Calu3 (cell line): Measurements from ENCODE around the gene CIDEB. TPM values are rescaled to one million over a fixed set of nuclear protein-coding genes. Genes with fewer than 3 reads are reported as not detected.

Source experiments
- BruUV-seq: library from RNA; stranded (reverse); fragments of 400-500 nt; replicated peaks from 2 replicates; lab custom pipeline; 2021; lab: Mats Ljungman, UMichigan
- CTCF ChIA-PET: fragments of 300-600 bp; sonication (Branson Sonifier 250); formaldehyde crosslinking; loops from one replicate; lab custom pipeline; 2022; ENCODE audit warnings: antibody characterized with exemption; lab: Charles Lee
- DNase-seq: peaks from one replicate; pipeline ENCODE4 v3.0.0; 2022
- H3K27ac Mint-ChIP-seq: one replicate; pipeline ENCODE4 v1.8.0; 2022; ENCODE audit warnings: mixed read lengths; ENCODE audit not compliant: unreplicated experiment
- H3K27me3 Mint-ChIP-seq: one replicate; pipeline ENCODE4 v1.8.0; 2022; ENCODE audit warnings: mixed read lengths; ENCODE audit not compliant: unreplicated experiment
- H3K36me3 Mint-ChIP-seq: one replicate; pipeline ENCODE4 v1.8.0; 2022; ENCODE audit warnings: mild to moderate bottlenecking, moderate library complexity, mixed read lengths; ENCODE audit not compliant: insufficient read depth, unreplicated experiment
- H3K4me1 Mint-ChIP-seq: one replicate; pipeline ENCODE4 v1.8.0; 2022; ENCODE audit warnings: mild to moderate bottlenecking, low read depth, mixed read lengths; ENCODE audit not compliant: unreplicated experiment
- H3K4me3 Mint-ChIP-seq: one replicate; pipeline ENCODE4 v1.8.0; 2022; ENCODE audit warnings: mild to moderate bottlenecking, low read depth, moderate library complexity, mixed read lengths; ENCODE audit not compliant: unreplicated experiment
- H3K9me3 Mint-ChIP-seq: one replicate; pipeline ENCODE4 v1.8.0; 2022; ENCODE audit warnings: low read depth, mixed read lengths; ENCODE audit not compliant: unreplicated experiment
- intact Hi-C: fragments of 100-400 bp; cut with micrococcal nuclease; formaldehyde crosslinking; loops from one replicate; pipeline ENCODE4 v1.10.0; 2022; ENCODE audit not compliant: unreplicated experiment
- total RNA-seq: library from RNA; stranded (reverse); gene quantifications from 2 replicates; pipeline ENCODE4 v1.2.3, GENCODE V29; 2022
- TF ChIP-seq, protein P1 (sequence below): fragments of 200-600 bp; IDR thresholded peaks from one replicate; pipeline ENCODE4 v1.8.0; 2022; ENCODE audit warnings: antibody characterized with exemption; ENCODE audit not compliant: unreplicated experiment

Gene CIDEB
- total RNA-seq, 1 experiment from 2014 or later, result not detected

- intact Hi-C loops, result no loop called here
- BruUV-seq, result no TSS peak
- TF ChIP-seq, protein P1, sequence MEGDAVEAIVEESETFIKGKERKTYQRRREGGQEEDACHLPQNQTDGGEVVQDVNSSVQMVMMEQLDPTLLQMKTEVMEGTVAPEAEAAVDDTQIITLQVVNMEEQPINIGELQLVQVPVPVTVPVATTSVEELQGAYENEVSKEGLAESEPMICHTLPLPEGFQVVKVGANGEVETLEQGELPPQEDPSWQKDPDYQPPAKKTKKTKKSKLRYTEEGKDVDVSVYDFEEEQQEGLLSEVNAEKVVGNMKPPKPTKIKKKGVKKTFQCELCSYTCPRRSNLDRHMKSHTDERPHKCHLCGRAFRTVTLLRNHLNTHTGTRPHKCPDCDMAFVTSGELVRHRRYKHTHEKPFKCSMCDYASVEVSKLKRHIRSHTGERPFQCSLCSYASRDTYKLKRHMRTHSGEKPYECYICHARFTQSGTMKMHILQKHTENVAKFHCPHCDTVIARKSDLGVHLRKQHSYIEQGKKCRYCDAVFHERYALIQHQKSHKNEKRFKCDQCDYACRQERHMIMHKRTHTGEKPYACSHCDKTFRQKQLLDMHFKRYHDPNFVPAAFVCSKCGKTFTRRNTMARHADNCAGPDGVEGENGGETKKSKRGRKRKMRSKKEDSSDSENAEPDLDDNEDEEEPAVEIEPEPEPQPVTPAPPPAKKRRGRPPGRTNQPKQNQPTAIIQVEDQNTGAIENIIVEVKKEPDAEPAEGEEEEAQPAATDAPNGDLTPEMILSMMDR, result no peak
- no peak within 1 kb of the TSS for H3K4me3 Mint-ChIP-seq
- H3K36me3 Mint-ChIP-seq, result peaks cover 7% of the 10 kb centered on the region
- no peaks in the 10 kb centered on the region for H3K27me3 Mint-ChIP-seq
- no peak within 1 kb of the TSS for H3K27ac Mint-ChIP-seq
- no peaks in the 10 kb centered on the region for H3K4me1 Mint-ChIP-seq
- H3K9me3 Mint-ChIP-seq, result no peaks in the 10 kb centered on the region
- no peak for DNase-seq
- CTCF ChIA-PET, result no interaction called here
Measured at GRCh38 chr14:24262821-24263733, 44.7 kb downstream of the CIDEB start, which contains the start of gene TGM1. Gene TGM1, minus strand, starts transcription at chr14:24263177. Its CDS starts 825 bp downstream, at chr14:24262352.

DNA sequence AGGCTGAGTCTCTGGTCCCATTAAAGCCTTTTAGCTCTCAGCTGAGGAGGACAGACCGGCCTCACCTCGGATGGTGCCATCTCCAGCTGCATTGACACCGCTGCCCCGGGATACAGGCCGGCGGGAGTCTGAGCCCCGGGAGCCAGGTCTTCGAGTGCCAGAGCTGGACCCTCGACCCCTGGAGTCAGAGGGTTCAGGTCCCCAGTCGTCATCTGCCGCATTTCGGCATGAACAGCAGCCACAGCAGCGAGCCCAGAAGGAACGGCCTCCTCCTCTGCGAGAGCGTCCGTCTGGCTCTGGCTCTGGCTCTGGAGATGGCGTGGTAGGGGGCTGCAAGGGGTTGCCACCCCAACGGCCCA, 45.8 kb downstream of the CIDEB start:
- BruUV-seq, result no TSS peak
- Mint-ChIP-seq H3K4me3 (no peak overlapping the region), H3K27ac (no peak overlapping the region), H3K27me3 (no peaks in the 10 kb centered on the region), H3K36me3 (peaks cover 3% of the 10 kb centered on the region), H3K4me1 (no peaks in the 10 kb centered on the region), H3K9me3 (no peaks in the 10 kb centered on the region)
- no peak for DNase-seq
- TF ChIP-seq, protein P1, result no peak
- CTCF ChIA-PET, result interaction anchor here (0.6 kb wide), 2 partner anchors 19 to 57 kb away, joined by 3 to 4 read pairs; partner anchors contain the start of gene TSSK4
- intact Hi-C loops, result no loop called here

GRCh38 chr14:24261256-24261968, 46.4 kb downstream of the CIDEB start:
- TF ChIP-seq, protein P1, result no peak
- intact Hi-C loops, result no loop called here
- Mint-ChIP-seq H3K27ac (no peak overlapping the region), H3K4me1 (no peaks in the 10 kb centered on the region), H3K4me3 (no peak overlapping the region), H3K27me3 (no peaks in the 10 kb centered on the region), H3K9me3 (no peaks in the 10 kb centered on the region), H3K36me3 (no peaks in the 10 kb centered on the region)
- BruUV-seq, result no TSS peak
- no peak for DNase-seq
- CTCF ChIA-PET, result interaction anchor here (0.6 kb wide), 2 partner anchors 18 to 56 kb away, joined by 3 to 4 read pairs; partner anchors contain the start of gene TSSK4

GRCh38 chr14:24260780-24261157, 47.0 kb downstream of the CIDEB start:
- Mint-ChIP-seq H3K4me1 (no peaks in the 10 kb centered on the region), H3K27ac (no peak overlapping the region), H3K4me3 (no peak overlapping the region), H3K36me3 (no peaks in the 10 kb centered on the region), H3K27me3 (no peaks in the 10 kb centered on the region), H3K9me3 (no peaks in the 10 kb centered on the region)
- no peak for DNase-seq
- TF ChIP-seq, protein P1, result no peak
- CTCF ChIA-PET, result no interaction called here
- BruUV-seq, result no TSS peak
- intact Hi-C loops, result no loop called here
